Astrocyte of the cerebellum (primary cell): ENCODE measurements around the gene THAP4.

Experiments used
- DNase-seq: peaks from one replicate; pipeline ENCODE4 v3.0.0-alpha.2; 2011; ENCODE audit warnings: low read depth
- H3K4me3 ChIP-seq: 2 replicates; pipeline ENCODE4 v1.5.1; 2011; ENCODE audit warnings: mild to moderate bottlenecking, low read depth, low read length, moderate library complexity
- in situ Hi-C: cut with HindIII; loops from 2 replicates; pipeline ENCODE4 v1.10.0; 2017; ENCODE audit warnings: low sequenced_read_pairs
- TF ChIP-seq, protein P1 (sequence below): IDR thresholded peaks from 2 replicates; pipeline ENCODE4 v1.5.1; 2012; ENCODE audit warnings: low read length, low read depth, moderate library complexity, mild to moderate bottlenecking; ENCODE audit errors: missing control alignments

Gene THAP4

DNA sequence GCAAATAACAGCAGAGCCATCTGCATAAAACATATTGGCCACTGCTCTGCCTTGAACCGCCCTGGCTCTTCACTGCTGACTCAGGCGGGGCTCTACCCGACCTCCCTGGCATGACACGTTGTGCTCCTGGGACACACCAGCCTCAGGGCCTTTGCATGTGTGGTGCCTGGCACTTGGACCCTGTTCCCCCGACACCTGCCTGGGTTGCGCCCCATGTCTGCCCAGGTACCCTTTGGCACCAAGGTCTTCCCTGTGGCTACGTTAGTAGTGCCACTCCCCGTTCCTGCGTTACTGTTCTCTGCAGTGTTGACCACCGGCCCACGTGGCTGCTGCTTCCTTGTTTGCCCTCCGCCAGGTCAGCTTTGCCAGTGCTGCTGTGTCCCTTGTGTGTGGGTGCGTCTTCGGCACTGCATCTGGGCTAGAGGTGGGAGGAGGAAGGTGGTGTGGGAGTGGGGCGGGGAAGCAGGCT lies 20.9 kb upstream of the THAP4 start:
- H3K4me3 ChIP-seq, result no peak overlapping the region
- no peak for DNase-seq
- TF ChIP-seq, protein P1, sequence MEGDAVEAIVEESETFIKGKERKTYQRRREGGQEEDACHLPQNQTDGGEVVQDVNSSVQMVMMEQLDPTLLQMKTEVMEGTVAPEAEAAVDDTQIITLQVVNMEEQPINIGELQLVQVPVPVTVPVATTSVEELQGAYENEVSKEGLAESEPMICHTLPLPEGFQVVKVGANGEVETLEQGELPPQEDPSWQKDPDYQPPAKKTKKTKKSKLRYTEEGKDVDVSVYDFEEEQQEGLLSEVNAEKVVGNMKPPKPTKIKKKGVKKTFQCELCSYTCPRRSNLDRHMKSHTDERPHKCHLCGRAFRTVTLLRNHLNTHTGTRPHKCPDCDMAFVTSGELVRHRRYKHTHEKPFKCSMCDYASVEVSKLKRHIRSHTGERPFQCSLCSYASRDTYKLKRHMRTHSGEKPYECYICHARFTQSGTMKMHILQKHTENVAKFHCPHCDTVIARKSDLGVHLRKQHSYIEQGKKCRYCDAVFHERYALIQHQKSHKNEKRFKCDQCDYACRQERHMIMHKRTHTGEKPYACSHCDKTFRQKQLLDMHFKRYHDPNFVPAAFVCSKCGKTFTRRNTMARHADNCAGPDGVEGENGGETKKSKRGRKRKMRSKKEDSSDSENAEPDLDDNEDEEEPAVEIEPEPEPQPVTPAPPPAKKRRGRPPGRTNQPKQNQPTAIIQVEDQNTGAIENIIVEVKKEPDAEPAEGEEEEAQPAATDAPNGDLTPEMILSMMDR, result no peak

DNA sequence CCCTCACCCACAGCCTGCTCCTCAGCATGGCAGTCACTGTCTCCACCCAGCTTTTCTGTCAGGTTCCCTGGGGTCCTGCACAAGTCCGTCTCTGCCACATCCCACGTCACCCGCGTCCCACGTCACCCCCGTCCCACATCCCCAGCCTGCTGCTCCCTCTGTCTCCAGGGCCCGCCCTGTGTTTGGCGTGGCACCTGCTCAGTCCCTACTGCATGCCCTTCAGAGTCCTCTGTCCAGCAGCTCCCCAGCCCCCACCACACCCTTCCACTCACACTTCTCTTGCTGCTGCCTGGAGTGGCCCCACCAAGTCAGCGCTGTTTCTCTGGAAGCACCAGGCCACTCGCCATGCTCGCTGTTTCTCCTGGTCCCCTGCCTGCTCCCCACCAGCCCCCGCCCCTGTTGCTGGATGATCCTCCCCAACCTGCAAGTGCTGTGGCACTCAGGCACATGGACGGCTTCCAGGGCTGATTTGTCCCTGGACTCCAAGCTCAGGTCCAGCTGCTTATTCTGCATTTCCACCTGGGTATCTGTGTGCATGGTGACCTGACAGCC lies 19.3 kb upstream of the THAP4 start:
- no peak overlapping the region for H3K4me3 ChIP-seq
- TF ChIP-seq, protein P1, result no peak
- no peak for DNase-seq
- in situ Hi-C loops, result no loop called here

More for the DNA sequence above, 20.9 kb upstream of the THAP4 start:
- in situ Hi-C loops, result no loop called here

DNA sequence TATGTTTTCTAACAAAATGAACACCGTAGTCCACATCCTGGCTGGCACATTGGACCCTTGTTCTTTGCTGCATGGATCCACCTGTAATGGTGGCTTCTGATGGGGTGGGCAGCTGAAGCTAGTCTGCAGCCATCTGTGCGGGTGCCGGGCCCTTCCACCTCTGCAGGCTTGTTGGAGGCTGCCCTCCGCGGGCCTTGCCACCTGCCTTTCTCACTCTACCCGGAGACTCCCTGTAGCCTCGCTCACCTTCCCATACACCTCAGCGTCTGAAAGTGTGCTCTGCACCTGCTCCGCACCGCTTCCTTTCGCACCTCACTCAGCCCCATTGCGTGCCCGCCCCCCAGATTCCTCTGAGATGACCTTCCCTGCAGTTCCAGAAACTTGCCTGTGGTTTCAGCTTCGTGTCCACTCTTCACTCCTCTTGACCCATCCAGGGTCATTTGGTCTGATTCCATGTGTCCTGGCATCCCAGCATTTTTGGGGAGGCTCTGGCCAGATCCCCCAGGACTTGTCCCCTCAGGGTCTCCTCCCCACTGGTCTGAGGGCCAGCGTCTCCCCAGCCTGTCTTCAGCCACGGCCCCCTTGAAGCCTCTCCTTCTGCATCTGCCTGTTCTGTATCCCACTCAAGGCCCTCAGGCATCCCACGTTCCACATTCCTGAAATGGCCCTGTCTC lies 18.7 kb upstream of the THAP4 start:
- in situ Hi-C loops, result no loop called here
- TF ChIP-seq, protein P1, result no peak

DNA sequence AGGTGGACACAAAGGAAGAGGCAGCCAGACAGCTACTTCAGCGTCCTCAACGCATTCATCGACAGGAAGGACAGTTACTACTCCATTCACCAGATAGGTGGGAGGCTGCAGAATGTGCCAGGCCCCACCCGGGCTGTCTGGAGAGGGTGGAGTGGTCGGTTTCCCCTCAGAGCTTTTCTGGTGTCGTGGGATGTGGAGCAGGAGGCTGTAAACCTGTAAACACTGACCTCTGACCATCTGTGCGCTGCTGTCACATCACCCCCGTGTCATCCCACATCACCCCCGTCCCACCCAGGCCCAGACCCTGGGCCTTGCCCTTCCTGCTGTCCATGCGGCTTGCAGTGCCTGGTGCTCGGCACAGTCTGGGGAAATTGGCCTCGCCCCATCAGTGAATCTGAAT lies 17.6 kb upstream of the THAP4 start:
- TF ChIP-seq, protein P1, result no peak
- DNase-seq, result no peak
- no peak overlapping the region for H3K4me3 ChIP-seq
- in situ Hi-C loops, result no loop called here

More for the DNA sequence above, 18.7 kb upstream of the THAP4 start:
- DNase-seq, result no peak
- no peak overlapping the region for H3K4me3 ChIP-seq

DNA sequence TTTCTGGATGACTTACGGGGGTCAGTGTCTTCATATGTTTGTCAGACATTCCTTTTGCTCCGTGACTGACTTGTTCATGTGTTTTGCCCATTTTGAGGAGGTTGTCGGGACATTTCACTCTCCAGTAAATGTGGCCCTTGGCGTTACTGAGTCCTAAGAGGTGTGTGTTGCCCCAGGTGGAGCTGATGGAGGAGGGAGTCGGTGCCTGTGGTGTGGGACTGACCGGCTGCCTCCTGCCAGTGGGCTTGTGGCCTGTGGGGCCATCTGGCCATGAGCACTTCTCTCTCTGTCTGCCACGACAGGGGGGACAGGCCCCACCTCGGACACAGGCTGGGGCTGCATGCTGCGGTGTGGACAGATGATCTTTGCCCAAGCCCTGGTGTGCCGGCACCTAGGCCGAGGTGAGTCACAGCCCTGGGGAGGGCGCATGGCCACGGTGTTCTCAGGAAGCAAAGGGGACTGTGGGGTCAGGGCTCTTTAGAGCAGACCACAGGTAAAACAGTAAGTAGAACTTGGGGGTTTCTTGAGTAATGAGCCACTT lies 16.3 kb upstream of the THAP4 start:
- TF ChIP-seq, protein P1, result no peak
- DNase-seq, result no peak
- in situ Hi-C loops, result no loop called here
- H3K4me3 ChIP-seq, result no peak overlapping the region

DNA sequence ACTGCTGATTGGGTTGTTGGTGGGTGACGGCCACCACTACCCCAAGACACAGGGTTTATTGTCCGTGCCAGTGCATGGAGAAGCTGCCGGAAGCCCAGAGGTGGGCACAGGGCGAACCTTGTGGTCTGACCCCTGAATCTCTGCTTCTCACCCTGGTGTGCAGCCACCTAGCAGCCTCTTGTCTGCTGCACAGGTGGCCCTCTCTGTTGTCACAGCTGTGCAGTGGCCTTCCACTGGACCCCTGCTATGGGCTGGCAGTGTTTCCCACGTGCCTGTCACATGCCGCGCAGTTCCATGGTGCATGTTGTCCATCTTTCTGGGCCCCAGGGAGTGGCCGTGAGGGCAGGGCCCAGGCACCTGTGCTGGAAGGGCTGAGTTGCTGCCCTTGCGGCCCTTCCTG lies 15.8 kb upstream of the THAP4 start:
- no peak for DNase-seq
- TF ChIP-seq, protein P1, result no peak
- in situ Hi-C loops, result no loop called here
- no peak overlapping the region for H3K4me3 ChIP-seq
